ENCODE data around the gene IL2RA.
"Not testable (repeated sequence)": the region's sequence is repeated elsewhere in the genome, so short reads cannot be mapped to it uniquely, and the experiment has no call there.

IL2RA gene

DNA sequence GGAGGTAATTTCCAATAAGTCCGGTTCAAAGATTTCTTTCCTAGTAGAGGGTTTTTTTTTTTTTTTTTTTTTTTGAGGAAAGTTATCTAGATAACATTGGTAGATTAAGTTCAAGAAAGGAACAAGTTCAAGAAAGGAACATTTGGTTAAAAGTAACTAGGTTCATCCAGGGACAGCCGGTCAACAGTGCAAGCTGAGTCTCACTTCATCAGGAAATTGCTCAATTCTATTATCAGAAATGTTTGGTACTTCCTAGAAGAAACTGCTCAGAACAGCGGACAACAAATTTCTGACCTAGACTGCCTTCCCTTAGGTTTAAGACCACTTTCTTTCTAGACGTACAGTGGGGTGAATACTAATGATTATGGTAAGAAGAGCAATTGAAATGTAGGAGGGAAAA lies 3.7 kb upstream of the IL2RA start:
- DNase-seq (ENCODE audit: low read depth), result peak; percentile 63
- TF ChIP-seq, protein P1, sequence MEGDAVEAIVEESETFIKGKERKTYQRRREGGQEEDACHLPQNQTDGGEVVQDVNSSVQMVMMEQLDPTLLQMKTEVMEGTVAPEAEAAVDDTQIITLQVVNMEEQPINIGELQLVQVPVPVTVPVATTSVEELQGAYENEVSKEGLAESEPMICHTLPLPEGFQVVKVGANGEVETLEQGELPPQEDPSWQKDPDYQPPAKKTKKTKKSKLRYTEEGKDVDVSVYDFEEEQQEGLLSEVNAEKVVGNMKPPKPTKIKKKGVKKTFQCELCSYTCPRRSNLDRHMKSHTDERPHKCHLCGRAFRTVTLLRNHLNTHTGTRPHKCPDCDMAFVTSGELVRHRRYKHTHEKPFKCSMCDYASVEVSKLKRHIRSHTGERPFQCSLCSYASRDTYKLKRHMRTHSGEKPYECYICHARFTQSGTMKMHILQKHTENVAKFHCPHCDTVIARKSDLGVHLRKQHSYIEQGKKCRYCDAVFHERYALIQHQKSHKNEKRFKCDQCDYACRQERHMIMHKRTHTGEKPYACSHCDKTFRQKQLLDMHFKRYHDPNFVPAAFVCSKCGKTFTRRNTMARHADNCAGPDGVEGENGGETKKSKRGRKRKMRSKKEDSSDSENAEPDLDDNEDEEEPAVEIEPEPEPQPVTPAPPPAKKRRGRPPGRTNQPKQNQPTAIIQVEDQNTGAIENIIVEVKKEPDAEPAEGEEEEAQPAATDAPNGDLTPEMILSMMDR (conservative IDR thresholded peaks at IDR 0.05; ENCODE audit: low read depth, low read length), result no peak

DNA sequence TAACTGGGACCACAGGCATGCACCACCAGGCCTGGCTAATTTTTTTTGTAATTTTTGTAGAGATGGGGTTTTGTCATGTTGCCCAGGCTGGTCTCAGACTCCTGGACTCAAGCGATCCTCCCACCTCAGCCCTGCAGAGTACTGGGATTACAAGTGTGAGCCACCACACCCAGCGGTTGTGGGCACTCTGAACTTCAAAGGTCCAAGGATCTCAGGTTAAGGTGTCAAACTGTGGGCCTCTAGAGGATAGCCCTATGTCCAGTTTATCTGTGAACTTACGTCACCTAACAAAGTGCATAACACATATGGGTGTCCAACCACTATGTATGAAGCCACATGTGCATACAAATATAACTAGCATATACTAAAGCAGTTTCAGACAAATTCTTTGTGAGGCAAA lies 3.2 kb upstream of the IL2RA start:
- TF ChIP-seq, protein P1 (conservative IDR thresholded peaks at IDR 0.05; ENCODE audit: low read depth, low read length), result no peak
- DNase-seq (ENCODE audit: low read depth), result no peak
- no peak overlapping the region for H3K4me3 ChIP-seq (ENCODE audit: low read depth, low read length)

More for the DNA sequence above, 3.7 kb upstream of the IL2RA start:
- H3K4me3 ChIP-seq (ENCODE audit: low read depth, low read length), result no peak overlapping the region

DNA sequence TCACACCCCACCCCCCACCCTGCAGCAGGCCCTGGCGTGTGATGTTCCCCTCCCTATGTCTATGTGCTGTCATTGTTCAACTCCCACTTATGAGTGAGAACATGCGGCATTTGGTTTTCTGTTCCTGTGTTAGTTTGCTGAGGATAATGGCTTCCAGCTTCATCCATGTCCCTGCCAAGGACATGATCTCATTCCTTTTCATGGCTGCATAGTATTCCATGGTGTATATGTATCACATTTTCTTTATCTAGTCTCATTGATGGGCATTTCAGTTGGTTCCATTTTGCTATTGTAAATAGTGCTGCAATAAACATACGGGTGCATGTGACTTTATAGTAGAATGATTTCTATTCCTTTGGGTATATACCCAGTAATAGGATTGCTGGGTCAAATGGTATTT lies 2.6 kb upstream of the IL2RA start:
- not testable (repeated sequence) for DNase-seq (ENCODE audit: low read depth); H3K4me3 ChIP-seq (ENCODE audit: low read depth, low read length)

DNA sequence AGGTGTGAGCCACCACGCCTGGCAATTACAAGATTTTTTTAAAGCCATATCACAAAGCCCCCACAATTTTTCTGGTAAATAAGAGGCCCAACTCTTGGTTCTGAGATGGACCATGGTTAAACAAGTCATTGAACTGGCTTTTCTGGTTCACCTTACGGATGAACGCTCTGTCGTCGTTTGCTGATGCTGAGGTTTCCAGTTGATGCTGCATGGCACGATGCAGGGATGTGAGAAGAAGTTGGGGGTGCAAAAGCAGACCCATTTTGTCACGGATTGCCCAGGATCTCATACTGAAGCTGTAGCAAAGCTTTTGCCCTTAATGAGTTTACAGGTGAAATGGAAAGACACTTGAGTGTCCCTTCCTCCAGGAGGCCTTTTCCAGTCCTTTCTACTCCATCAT lies 2.0 kb upstream of the IL2RA start:
- H3K4me3 ChIP-seq (ENCODE audit: low read depth, low read length), result no peak overlapping the region
- TF ChIP-seq, protein P1 (conservative IDR thresholded peaks at IDR 0.05; ENCODE audit: low read depth, low read length), result no peak
- DNase-seq (ENCODE audit: low read depth), result no peak

DNA sequence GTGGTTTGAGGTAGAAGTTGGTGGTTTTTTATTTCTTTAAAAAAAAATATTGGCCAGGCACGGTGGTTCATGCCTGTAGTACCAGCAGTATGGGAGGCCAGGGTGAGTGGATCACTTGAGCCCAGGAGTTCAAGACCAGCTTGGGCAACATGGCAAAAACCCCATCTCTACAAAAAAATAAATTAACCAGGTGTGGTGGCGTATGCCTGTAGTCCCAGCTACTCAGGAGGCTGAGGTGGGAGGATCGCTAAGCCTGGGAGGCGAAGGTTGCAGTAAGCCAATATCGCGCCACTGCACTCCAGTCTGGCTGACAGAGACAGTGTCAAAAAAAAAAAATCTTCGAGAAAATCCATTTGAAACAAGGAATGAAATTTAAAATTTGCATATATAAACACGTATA lies 1.1 kb downstream of the IL2RA start:
- DNase-seq (ENCODE audit: low read depth), result no peak
- no peak overlapping the region for H3K4me3 ChIP-seq (ENCODE audit: low read depth, low read length)
- TF ChIP-seq, protein P1 (conservative IDR thresholded peaks at IDR 0.05; ENCODE audit: low read depth, low read length), result no peak

DNA sequence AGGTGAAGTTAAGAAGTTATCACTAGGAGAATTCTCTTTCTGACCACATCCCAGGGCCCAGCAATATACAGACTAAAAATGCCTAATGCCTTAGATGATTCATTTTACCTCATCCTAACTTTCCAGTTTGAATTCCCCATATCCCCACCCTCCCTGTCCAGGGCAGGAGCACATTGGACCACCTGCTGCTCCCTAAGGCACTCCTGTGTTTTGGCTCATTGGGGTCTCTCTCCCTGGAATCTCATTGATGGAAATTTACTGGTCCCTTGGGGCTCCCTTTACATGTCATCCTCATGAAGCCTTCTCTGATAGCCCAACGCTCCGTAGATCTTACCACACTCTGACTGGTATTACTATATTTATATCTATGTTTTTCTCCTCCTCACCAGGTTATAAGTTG lies 2.7 kb downstream of the IL2RA start:
- DNase-seq (ENCODE audit: low read depth), result no peak
- TF ChIP-seq, protein P1 (conservative IDR thresholded peaks at IDR 0.05; ENCODE audit: low read depth, low read length), result no peak
- H3K4me3 ChIP-seq (ENCODE audit: low read depth, low read length), result no peak overlapping the region

DNA sequence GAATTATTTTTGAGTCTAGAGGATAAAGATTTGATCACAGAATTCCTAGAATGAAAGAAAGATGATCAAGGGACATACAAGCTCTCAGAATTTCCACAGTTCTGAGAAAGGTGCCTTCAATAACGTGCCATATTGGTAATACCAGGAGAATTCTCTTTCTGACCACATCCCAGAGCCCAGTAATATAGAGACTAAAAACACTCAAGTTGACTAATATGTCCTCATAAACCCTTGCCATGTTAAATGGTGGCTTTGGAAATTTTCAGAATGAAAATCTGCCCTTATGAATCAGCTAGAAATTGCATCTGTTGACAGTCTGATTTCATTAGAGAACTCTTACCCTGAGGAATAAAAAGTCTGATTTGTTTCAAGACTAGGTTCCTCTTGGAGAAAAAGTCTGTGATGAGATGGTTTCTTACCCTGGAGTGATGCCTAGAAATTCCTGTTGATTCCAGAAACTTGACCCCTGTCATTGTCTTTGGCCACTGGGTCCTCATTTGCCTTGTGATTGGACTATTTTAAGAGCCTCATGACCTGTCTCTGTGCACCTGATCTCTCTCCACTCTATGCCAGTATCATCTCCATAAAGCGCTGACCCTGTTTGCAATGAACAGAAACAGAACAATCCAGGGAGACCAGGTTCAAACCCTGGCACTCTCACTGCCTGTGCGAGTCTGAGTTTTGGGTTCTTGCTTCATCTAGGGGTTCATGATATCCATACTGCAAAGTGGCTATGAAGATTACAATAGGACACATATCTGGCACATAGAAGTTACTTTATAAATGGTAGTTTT lies 3.3 kb downstream of the IL2RA start:
- TF ChIP-seq, protein P1 (conservative IDR thresholded peaks at IDR 0.05; ENCODE audit: low read depth, low read length), result no peak
- H3K4me3 ChIP-seq (ENCODE audit: low read depth, low read length), result no peak overlapping the region
- no peak for DNase-seq (ENCODE audit: low read depth)

Data from choroid plexus epithelial cell (primary cell).